GM23248 (cell line): Measurements from ENCODE around the gene NEURL4.
"Not testable (repeated sequence)": the region's sequence is repeated elsewhere in the genome, so short reads cannot be mapped to it uniquely, and the experiment has no call there.

Source experiments
- EZH2 ChIP-seq: fragments of 200-600 bp; sonication (generic); IDR thresholded peaks from 2 replicates; pipeline ENCODE4 v1.6.1; 2018; ENCODE audit warnings: antibody characterized with exemption, mild to moderate bottlenecking; ENCODE audit not compliant: insufficient read depth, poor library complexity, severe bottlenecking
- EZH2phosphoT487 ChIP-seq: fragments of 200-600 bp; sonication (generic); IDR thresholded peaks from 2 replicates; pipeline ENCODE4 v1.6.1; 2018; ENCODE audit warnings: antibody characterized with exemption, moderate library complexity, mild to moderate bottlenecking, low read depth; ENCODE audit not compliant: insufficient read depth

- TF ChIP-seq EZH2phosphoT487, EZH2: not testable (repeated sequence)
Observed at GRCh38 chr17:7335765-7336164, 6.6 kb upstream of the NEURL4 start.
